GM19468 (cell line): ENCODE measurements around the gene BARHL1.
"Not testable (repeated sequence)": the region's sequence is repeated elsewhere in the genome, so short reads cannot be mapped to it uniquely, and the experiment has no call there.

Experiments used
- ATAC-seq: cut with Tn5 transposase; IDR thresholded peaks from one replicate; pipeline ENCODE4 v1.9.1; 2021; ENCODE audit warnings: mild to moderate bottlenecking, moderate library complexity, moderate number of reproducible peaks; ENCODE audit not compliant: unreplicated experiment; ENCODE audit errors: extremely low read depth

BARHL1 gene

GRCh38 chr9:132555528-132555927 lies 26.9 kb upstream of the BARHL1 start:
- ATAC-seq: no peak

GRCh38 chr9:132556235-132556634 lies 26.2 kb upstream of the BARHL1 start:
- ATAC-seq: no peak

- ATAC-seq: no peak
Measured at GRCh38 chr9:132556714-132557113, 25.7 kb upstream of the BARHL1 start.

- no peak for ATAC-seq
Measured at GRCh38 chr9:132557159-132557558, 25.2 kb upstream of the BARHL1 start.

- no peak for ATAC-seq
Measured at GRCh38 chr9:132559711-132560110, 22.7 kb upstream of the BARHL1 start.

- ATAC-seq: no peak
Measured at GRCh38 chr9:132560616-132561202, 21.7 kb upstream of the BARHL1 start.

- ATAC-seq: no peak
Measured at GRCh38 chr9:132562306-132562573, 20.2 kb upstream of the BARHL1 start.

- ATAC-seq: no peak
Measured at GRCh38 chr9:132564526-132564925, 17.9 kb upstream of the BARHL1 start.

GRCh38 chr9:132568787-132569186 lies 13.6 kb upstream of the BARHL1 start:
- not testable (repeated sequence) for ATAC-seq

GRCh38 chr9:132571806-132572600 lies 10.4 kb upstream of the BARHL1 start:
- no peak for ATAC-seq

- ATAC-seq: no peak
Measured at GRCh38 chr9:132572921-132573320, 9.5 kb upstream of the BARHL1 start.

- ATAC-seq: no peak
Measured at GRCh38 chr9:132575005-132575609, 7.3 kb upstream of the BARHL1 start.

- no peak for ATAC-seq
Measured at GRCh38 chr9:132575811-132576210, 6.6 kb upstream of the BARHL1 start.

GRCh38 chr9:132577119-132577518 lies 5.3 kb upstream of the BARHL1 start:
- no peak for ATAC-seq

- no peak for ATAC-seq
Measured at GRCh38 chr9:132578367-132578932, 4.0 kb upstream of the BARHL1 start.

GRCh38 chr9:132579427-132579798 lies 3.0 kb upstream of the BARHL1 start:
- no peak for ATAC-seq

- no peak for ATAC-seq
Measured at GRCh38 chr9:132582786-132583583, 579 bp downstream of the BARHL1 start.

- ATAC-seq: no peak
Measured at GRCh38 chr9:132583584-132584304, 1.3 kb downstream of the BARHL1 start.

GRCh38 chr9:132584601-132585560 lies 2.5 kb downstream of the BARHL1 start:
- no peak for ATAC-seq
